NCI-H526 (cell line): ENCODE data around the gene MINDY3.
A peak's percentile ranks its signal among the peaks of the same experiment; 100 is the strongest.
"Not testable (repeated sequence)": the region's sequence is repeated elsewhere in the genome, so short reads cannot be mapped to it uniquely, and the experiment has no call there.

Experiments
- DNase-seq, 2 experiments: peaks; one replicate each; lab custom pipeline; 2025; lab: John Stamatoyannopoulos, UW

Gene MINDY3

DNA sequence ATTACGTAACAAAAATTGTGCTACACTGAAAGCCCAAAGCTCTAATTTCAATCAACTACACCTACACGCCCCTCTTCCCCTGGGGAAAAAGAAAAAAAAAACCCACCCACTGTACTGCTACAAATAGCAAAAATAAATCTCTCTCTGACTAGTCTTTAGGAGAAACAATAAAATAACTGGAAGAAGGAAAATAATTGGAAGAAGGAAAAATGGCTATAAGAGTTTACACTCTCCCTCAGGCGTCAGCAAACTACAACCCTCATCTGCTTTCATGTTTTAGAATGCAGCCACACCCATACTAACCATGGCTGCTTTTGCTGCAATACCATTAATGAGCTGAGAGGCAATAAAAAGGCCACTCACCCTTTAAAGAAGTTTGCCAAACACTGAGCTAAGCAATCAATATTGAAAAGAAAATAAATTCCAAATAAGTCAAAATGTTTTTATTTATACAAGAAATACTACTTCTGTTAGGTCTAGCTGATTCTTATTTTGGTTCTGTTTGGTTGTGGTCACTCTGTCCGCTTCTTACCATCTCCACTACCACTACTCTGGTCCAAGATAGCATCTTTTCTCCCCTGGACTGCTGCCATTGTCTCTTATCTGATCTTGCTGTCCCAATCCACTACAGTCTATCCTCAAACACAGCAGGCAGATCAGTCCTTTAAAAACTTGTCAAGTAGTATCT is 3.8 kb downstream of the MINDY3 start:
- DNase-seq = peak in 1 of 2 experiments; percentile 2

DNA sequence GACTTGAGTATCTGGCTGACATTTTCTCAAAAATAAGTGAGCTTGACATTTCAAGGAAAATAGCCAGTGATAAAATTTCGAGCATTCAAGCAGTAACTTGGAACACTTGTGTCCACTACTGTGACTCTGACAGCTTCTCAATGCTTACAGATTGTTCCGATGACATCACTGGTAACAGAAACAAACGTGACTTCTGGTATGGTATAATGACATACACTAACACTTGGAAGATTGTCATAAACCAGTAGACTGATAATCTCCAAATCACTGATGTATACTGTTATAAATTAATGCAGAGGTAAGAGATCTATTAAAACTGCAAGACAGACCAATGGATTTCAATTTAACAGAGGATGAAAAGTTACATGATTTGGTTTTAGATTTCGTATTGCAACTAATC is 6.5 kb downstream of the MINDY3 start:
- no peak for DNase-seq

DNA sequence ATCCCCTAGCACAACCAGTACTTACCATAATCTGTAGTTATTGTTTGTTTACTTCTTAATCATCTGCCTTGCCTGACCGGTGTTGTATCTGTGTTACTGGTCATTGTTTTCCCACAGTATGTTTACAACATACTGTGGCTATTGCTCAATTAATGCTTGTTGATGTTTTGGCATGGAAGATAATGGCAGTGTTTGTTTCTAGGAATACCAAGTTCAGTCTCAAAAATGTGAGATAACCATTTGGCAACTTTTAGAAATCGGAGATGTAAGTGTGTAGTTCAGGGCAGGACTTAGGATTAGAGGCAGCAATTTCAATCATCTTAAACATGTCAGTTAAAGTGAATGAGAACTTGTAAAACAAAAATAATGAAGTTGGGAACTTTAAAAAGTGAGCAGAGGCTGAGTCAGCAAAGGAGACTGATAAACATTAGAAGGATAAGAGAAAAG is 8.2 kb downstream of the MINDY3 start:
- no peak for DNase-seq

DNA sequence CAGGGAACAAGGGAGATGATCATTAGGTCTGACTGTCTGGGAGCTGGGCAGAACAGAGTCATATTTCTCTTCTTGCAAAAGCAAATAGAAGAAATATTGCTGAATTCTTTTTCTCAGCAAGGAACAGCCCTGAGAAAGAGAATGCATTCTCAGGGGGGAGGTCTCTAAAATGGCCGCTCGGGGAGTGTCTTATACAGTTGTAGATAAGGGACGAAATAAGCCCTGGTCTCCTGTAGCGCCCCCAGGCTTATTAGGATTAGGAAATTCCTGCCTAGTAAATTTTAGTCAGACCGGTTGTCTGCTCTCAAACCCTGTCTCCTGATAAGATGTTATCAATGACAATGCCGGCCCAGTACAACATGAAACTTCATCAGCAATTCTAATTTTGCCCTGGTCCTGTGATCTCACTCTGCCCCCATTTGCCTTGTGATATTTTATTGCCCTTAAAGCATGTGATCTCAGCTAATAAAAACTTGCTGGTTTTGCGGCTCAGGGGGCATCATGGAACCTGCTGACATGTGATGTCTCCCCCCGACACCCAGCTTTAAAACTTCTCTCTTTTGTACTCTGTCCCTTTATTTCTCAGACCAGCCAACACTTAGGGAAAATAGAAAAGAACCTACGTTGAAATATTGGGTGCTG is 9.8 kb downstream of the MINDY3 start:
- DNase-seq = not testable (repeated sequence)

DNA sequence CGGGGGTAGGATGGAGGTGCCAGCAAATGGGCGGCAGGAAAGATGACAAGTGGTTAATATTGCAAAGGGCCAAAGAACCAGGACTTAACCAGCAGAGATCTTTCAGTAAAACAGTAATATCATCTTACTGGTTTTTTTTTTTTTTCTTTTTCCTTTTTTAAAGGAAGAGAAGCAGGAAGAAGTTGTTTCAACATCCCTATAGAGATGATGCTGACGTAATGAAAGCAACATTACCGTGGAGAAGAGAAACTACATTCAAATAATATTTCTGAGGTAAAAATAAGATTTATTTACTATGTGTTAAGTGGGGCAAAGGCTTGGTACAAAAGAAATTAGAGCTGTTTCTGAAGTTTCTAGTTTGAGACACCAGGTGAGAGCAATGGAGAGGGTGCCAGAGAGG is 11.0 kb downstream of the MINDY3 start:
- no peak for DNase-seq

DNA sequence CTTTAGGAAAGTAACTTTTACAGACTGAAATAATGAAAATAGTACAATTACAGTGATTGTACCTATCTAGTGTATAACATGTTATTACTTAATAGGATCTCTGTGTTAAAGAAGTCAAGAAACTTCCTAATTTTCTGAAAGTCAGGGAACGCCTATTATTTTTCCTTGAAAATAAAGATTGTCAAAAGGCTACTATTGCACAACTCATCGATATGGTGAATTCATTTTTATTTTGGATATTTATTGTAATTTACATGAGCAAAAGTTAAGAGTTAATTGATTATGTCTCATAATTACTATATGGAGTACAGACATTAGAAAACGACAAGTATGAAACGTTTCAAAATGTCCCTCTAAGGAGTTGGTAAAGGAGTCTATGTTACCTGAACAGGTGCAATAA is 12.8 kb downstream of the MINDY3 start:
- DNase-seq = no peak

DNA sequence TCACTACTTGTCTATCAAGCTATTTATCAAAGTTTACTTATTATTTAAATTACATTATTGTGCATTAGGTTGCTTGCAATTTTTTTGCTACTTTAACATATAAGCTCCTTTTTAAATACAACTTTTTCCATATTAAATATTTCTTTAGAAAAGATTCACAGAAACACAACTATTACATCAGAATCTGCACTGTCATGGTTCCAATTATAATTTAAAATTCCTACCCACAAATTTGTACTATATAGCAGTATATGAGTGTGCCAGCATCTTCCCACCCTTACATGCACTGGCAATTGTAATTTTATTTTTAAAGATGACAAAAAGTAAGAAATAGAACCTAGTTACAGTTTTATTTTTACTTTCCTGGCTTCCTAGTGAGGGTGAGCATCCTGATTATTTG is 15.8 kb downstream of the MINDY3 start:
- no peak for DNase-seq

DNA sequence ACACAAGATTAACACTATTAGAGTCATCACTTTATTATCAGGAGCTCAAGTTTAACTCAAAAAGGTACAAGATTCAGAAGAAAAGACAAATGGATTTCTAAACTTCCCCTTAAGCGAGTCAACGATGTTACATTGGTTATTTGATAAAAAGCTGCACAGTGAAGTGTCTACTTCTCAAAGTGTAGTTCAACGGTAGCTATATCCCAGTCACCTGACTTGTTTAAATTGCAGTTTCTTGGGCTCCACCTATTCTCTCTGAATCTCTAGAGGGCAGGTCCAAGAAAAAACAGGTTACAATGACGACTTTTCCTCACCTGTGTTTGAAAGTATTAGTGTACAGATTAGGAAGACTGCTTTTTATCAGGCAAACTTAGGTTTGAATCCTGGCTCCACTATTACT is 16.6 kb downstream of the MINDY3 start:
- no peak for DNase-seq

DNA sequence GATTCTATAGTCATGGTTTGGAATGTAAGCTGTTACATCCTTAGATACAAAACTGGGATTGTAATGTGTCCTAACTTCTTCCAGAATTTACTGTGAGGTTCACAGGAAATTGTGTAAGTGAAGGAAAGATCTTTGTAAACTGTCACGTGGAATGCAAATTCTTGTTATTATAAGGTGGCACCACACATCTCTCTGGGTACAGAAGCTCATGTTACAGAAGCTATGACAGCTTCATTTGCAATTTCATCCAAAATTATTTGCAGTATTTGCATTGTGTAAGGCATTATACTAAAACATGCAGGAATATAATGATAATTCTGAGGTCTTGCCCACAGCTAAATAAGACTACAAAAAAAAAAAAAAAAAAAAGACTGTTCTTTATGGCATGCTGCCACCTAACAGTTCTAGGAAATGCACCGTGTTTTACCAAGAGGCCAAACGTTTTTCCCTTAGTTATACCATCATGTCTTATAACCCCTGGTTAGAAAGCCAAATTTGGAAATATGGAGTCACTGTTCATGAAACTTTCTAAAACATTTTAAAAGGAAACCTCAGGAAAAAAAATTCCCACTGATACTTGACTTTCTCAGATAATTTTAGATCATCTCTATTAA is 17.6 kb downstream of the MINDY3 start:
- DNase-seq = peak; percentile 82 to 83

DNA sequence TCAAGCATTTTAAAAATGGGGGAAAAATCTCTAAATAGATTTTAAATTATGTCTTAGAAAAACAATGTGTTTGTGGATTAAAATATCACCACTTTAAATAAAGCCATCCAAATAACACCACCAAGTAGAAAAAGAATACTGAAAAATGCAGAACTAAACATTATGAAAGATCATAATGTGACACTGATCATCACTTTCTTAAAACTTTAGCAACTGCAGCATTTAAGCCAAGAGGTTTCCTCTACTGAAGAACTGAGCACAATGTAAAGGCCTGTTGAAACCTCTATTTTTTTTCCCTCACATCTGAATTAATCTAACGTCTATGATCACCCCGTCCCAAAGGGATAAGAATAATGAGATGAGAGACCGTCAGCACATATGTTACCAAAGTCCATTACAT is 18.6 kb downstream of the MINDY3 start:
- peak; percentile 0 to 24 for DNase-seq

DNA sequence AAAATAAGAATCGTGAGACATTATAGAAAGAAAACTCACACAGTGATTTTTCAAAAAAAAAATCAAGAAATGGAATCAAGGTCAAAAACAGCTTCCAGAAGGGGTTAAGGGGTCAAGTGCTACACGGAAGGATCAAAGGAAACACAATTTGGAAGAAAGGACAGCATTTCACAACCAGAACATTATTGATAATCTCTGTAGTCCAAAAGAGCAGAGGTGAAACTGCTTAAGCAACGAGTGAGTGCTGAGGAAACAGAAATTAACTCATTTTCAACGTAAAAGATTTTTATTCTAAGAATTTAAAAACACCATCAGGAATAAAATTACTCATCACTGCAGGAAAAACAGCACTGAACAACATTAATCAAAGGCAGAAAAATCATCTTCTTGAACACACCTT is 23.5 kb downstream of the MINDY3 start:
- DNase-seq = no peak

DNA sequence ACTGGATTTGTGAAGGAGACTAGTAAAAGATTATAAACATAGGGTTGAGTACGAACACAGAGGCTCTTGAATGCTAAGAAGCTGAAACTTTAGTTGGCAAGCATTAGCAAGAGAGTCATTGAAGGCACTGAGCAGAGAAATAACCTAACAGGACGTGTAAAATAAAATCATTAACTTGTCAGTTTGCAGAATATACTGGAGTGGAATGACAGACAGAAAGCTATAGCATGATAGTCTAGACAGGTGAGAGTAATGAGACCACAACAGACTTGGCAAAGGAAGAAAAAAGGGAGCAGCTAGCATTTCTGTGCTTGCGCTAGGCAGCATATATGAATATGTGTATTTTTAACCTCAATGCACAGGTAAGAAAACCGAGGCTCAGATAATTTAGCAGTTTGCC is 30.8 kb downstream of the MINDY3 start:
- DNase-seq = no peak

DNA sequence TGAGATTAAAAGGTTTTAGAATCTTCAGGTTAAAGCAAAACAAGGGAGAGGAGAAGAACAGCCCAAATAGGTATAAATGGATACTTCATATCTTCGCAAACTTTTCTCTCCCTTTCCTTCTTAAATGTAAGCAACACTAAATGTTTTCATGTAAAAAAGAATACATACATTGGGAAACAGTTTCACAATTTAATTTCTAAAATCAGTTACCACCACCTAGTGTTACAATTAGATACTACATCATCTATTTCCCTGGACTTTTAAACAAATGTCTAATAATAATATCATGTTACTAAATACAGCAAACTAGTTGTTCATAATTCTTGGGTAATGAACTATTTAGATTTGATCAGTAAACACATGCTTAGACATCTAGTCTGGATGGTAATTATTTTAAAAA is 35.8 kb downstream of the MINDY3 start:
- DNase-seq = peak in 1 of 2 experiments; percentile 15

DNA sequence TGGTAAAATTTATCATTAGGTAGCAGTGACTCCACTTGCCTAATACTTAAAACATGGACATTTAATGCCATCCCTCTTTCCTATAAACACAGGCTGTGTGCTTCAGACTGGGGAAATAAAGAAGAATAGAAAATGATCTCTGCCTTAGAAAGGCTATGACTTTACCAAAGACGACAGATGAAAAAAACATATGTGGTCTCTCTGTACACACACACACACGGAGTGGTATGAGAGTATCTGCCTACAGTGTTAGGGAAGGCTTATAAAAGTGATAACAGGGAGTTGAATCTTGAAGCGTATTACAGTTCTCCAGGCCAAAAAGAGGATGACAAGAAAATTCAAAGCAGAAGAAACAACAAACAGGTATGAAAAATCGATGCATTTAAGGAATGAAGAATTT is 38.2 kb downstream of the MINDY3 start:
- DNase-seq = no peak

DNA sequence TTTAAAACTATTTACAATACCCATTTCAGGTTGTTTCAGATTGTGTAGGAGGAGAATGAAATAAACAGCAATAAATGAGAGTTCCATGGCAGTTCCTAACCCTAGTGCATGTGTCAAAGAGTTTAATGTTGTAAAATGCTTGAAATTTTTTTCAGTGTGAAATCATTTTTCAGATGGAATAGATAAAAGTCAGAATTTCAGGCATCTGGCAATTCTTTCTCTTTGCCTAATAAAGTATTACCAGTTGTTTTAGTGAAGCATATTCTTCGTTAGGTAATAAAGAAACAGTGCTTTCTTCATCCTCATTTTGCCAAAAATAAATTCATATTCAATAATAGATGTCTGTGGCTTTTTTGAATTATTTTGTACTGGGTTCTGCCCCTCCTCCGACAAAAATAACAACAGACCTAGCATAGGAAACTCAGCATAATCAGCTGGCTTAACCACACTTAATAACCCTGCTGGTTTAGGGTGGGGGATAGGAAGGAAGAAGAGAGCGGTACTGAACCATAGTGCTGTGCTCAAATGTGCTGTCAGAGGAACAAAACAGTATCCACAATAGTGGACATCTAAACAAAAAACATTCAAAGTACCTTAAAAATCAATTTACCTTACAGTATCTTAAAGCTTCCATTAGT is 39.1 kb downstream of the MINDY3 start:
- DNase-seq = no peak

DNA sequence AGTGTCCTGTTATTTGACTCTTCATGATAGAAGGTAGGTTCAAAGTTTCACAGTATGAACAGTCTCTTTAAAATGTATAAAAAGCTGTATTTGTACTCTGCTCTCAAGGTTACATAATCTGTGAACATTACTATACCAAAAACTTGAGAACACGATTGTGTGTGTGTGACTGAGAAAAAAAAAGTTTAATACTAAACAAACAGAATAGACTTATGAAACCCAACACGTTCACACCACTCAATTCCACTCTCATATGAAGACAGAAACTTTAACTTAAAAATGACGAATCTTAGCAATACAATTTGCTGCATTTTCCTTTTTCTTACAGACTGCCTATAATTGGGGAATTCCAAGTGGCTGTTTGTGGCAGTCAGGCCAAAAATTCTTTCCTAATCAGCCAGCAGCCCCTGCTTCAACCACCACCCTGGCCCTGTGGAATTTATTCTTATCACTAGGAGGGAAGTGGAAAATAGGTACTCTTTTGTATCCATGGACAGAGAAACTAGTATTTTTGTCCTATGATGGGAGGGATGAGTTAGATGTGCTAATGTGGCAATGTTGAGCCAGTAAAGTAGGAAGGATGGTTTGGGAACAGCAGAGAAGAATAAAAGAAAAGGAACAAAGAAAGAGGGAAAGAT is 42.8 kb downstream of the MINDY3 start:
- DNase-seq = no peak

DNA sequence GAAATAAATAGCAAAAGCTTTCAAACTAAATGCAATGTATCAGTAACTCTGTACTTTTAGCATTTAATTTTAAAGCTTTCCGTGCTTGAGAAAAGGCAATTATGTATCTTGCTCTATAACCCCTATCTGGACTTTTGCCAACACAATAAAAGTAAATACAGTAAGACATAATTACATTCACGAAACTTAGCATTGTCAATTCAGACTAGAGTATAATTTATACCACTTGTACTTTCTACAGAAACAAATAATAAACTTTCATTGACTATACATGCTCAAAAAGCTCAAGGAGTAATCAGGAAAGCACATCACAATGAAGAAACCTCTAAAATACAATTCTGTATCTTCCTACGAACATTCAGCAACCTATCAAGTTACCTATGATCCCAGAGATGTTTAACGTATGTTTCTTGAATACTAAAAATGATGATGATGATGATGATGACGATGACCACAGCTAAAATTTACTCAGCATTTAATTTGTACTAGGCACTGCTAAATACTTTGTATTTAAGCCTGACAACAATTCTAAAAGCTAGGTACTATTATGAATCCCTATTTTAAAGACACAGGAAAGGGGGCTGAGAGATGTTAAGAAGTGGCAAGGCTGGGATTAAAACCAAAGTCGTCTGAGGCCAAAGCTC is 44.9 kb downstream of the MINDY3 start:
- no peak for DNase-seq

DNA sequence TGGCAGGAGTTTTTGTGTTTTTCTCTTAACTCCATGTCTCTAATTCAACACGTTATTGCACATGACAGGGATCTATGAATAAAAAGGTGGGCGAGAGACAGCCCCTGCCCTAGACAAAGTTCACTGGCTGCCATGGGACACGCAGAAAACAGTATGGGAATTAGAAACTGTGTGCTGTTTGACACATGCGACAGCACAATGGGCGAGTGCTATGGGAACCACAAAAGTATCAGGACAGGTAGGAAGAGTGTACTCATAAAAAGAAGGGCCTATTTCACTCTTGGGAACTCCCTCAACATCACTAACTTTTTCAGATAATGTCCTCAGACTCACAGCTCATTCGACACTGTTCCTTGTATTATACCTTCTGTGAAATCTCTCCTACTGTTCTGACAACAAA is 45.7 kb downstream of the MINDY3 start:
- DNase-seq = no peak

DNA sequence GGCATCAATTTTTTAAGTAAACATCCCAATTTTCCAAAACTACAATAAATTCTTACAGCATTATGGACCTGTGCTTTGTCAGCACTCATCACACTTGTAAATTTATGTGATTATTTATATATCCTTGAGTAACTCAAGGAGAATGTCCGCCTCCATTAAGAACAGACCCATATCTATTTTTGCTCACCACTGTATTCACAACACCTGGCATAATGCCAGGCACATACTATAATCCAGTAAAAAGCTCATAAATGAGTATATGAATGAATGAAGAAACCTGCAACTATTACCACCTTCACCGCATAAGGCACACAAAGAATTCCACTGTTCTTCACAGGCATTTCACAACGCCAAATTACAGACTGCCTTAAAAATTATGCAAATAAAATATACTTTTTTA is 46.9 kb downstream of the MINDY3 start:
- peak; percentile 7 to 20 for DNase-seq

DNA sequence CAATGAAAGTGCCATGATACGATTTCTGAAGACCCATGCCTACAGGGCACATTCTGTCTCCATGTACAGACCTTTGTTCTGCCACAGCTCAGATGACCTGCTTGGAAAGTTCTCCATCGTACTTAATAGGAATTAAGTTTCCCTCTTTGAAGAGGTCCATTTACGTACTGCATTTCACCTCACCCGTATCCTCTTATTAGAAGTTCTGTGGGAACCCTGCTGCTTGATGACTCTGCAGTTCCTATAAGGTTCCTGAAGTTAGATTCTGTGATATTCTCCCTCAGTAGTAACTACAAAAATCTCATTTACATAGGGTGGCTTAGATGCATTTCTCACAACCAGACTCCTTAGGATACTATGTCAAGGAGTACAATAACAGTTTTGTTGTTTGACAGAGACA is 50.9 kb downstream of the MINDY3 start:
- no peak for DNase-seq

DNA sequence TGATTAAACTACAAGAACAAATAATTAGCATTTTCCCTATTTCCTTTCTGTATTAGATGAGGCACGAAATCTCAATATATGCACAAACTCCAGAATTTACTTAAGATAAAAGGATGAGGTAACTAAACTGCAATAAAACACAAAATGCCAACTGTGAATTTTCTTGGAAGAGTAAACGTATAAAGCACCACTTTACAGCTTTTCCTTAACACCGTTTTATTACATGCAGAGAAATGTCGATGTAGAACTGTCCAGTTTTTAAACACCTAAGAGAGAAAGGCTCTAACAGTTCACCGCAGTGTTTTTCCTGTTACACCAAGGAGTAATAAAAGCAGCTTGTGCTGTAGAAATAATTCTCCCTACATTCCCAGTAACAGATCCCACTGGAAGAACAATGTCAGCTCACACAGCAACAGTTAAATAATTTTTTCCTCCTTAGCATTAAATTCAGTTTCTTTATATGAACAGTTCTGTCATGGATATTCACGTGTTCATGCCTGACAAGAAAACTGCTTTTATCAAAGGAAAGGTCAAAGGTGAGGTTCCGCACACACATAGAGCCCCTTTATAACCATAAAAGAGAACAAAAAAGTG is 52.0 kb downstream of the MINDY3 start:
- no peak for DNase-seq
